Calu3 (cell line): ENCODE measurements around the gene ACY1. TPM values are rescaled to one million over a fixed set of nuclear protein-coding genes. Genes with fewer than 3 reads are reported as not detected.

Experiments
- BruUV-seq: library from RNA; stranded (reverse); fragments of 400-500 nt; replicated peaks from 2 replicates; lab custom pipeline; 2021; lab: Mats Ljungman, UMichigan
- CTCF ChIA-PET: fragments of 300-600 bp; sonication (Branson Sonifier 250); formaldehyde crosslinking; loops from one replicate; lab custom pipeline; 2022; ENCODE audit warnings: antibody characterized with exemption; lab: Charles Lee
- DNase-seq: peaks from one replicate; pipeline ENCODE4 v3.0.0; 2022
- H3K27ac Mint-ChIP-seq: one replicate; pipeline ENCODE4 v1.8.0; 2022; ENCODE audit warnings: mixed read lengths; ENCODE audit not compliant: unreplicated experiment
- H3K27me3 Mint-ChIP-seq: one replicate; pipeline ENCODE4 v1.8.0; 2022; ENCODE audit warnings: mixed read lengths; ENCODE audit not compliant: unreplicated experiment
- H3K36me3 Mint-ChIP-seq: one replicate; pipeline ENCODE4 v1.8.0; 2022; ENCODE audit warnings: mild to moderate bottlenecking, moderate library complexity, mixed read lengths; ENCODE audit not compliant: insufficient read depth, unreplicated experiment
- H3K4me1 Mint-ChIP-seq: one replicate; pipeline ENCODE4 v1.8.0; 2022; ENCODE audit warnings: mild to moderate bottlenecking, low read depth, mixed read lengths; ENCODE audit not compliant: unreplicated experiment
- H3K4me3 Mint-ChIP-seq: one replicate; pipeline ENCODE4 v1.8.0; 2022; ENCODE audit warnings: mild to moderate bottlenecking, low read depth, moderate library complexity, mixed read lengths; ENCODE audit not compliant: unreplicated experiment
- H3K9me3 Mint-ChIP-seq: one replicate; pipeline ENCODE4 v1.8.0; 2022; ENCODE audit warnings: low read depth, mixed read lengths; ENCODE audit not compliant: unreplicated experiment
- CTCF ChIP-seq: fragments of 200-600 bp; IDR thresholded peaks from one replicate; pipeline ENCODE4 v1.8.0; 2022; ENCODE audit warnings: antibody characterized with exemption; ENCODE audit not compliant: unreplicated experiment
- intact Hi-C: fragments of 100-400 bp; cut with micrococcal nuclease; formaldehyde crosslinking; loops from one replicate; pipeline ENCODE4 v1.10.0; 2022; ENCODE audit not compliant: unreplicated experiment
- total RNA-seq: library from RNA; stranded (reverse); gene quantifications from 2 replicates; pipeline ENCODE4 v1.2.3, GENCODE V29; 2022

Gene ACY1
- total RNA-seq, 1 experiment from 2014 or later = 74.9 TPM

GRCh38 chr3:52020796-52021195, 37.5 kb downstream of the ACY1 start:
- no peak for TF ChIP-seq CTCF
- Mint-ChIP-seq H3K36me3 (no peaks in the 10 kb centered on the region), H3K9me3 (no peaks in the 10 kb centered on the region), H3K4me1 (no peaks in the 10 kb centered on the region), H3K4me3 (no peak overlapping the region), H3K27ac (no peak overlapping the region), H3K27me3 (no peaks in the 10 kb centered on the region)
- DNase-seq = no peak
- no TSS peak for BruUV-seq
- intact Hi-C loops = no loop called here
- CTCF ChIA-PET = interaction anchor here (0.6 kb wide), 1 partner anchor 147 kb away, joined by 3 read pairs; no protein-coding TSS in a partner anchor

- H3K36me3 Mint-ChIP-seq = peaks cover 5% of the 10 kb centered on the region
- CTCF ChIA-PET = interaction anchor here (0.6 kb wide), 1 partner anchor 146 kb away, joined by 3 read pairs; no protein-coding TSS in a partner anchor
- no peaks in the 10 kb centered on the region for H3K4me1 Mint-ChIP-seq
- no peaks in the 10 kb centered on the region for H3K27me3 Mint-ChIP-seq
- intact Hi-C loops = no loop called here
- no peaks in the 10 kb centered on the region for H3K9me3 Mint-ChIP-seq
- H3K4me3 Mint-ChIP-seq = no peak overlapping the region
- no peak for DNase-seq
- no peak for TF ChIP-seq CTCF
- no TSS peak for BruUV-seq
- no peak overlapping the region for H3K27ac Mint-ChIP-seq
Observed at GRCh38 chr3:52021489-52022268, 38.3 kb downstream of the ACY1 start.

- no peaks in the 10 kb centered on the region for H3K27me3 Mint-ChIP-seq
- no peaks in the 10 kb centered on the region for H3K4me1 Mint-ChIP-seq
- intact Hi-C loops = no loop called here
- H3K4me3 Mint-ChIP-seq = no peak overlapping the region
- peaks cover 5% of the 10 kb centered on the region for H3K36me3 Mint-ChIP-seq
- CTCF ChIA-PET = interaction anchor here (1.1 kb wide), 1 partner anchor 34 kb away, joined by 3 read pairs; the partner anchor contains the start of gene DUSP7
- no peaks in the 10 kb centered on the region for H3K9me3 Mint-ChIP-seq
- H3K27ac Mint-ChIP-seq = no peak overlapping the region
- no peak for TF ChIP-seq CTCF
- no TSS peak for BruUV-seq
- DNase-seq = no peak
Observed at GRCh38 chr3:52022323-52023100, 39.2 kb downstream of the ACY1 start.

- CTCF ChIA-PET = interaction anchor here (1.1 kb wide), 1 partner anchor 33 kb away, joined by 3 read pairs; the partner anchor contains the start of gene DUSP7
- TF ChIP-seq CTCF = no peak
- Mint-ChIP-seq H3K9me3 (no peaks in the 10 kb centered on the region), H3K4me3 (no peak overlapping the region), H3K36me3 (peaks cover 5% of the 10 kb centered on the region), H3K27me3 (no peaks in the 10 kb centered on the region), H3K4me1 (no peaks in the 10 kb centered on the region), H3K27ac (no peak overlapping the region)
- BruUV-seq = no TSS peak
- intact Hi-C loops = no loop called here
- no peak for DNase-seq
Observed at GRCh38 chr3:52023101-52023770, 39.9 kb downstream of the ACY1 start.
